ENCODE data around the gene OR8G1.
"Not testable (repeated sequence)": the region's sequence is repeated elsewhere in the genome, so short reads cannot be mapped to it uniquely, and the experiment has no call there.

The OR8G1 gene

DNA sequence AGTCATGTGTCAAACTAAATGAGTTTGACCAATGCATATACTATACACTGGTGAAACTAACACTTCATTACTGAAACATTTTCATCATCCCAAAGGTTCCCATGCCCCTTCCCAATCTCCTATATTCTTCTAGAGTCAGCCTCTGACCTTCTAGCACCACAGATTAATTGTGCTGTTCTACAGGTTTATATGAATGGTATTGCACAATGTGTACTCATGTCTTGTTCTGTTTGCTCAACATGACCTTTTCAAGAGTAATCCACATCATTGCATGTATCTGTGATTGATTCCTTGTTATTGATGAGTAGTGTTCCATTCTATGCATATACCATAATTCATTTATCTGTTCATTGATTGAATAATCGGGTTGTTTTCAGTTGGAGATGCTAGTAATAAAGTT is 7.5 kb upstream of the OR8G1 start:
- no peak for ATAC-seq (ENCODE audit: low read depth)
- no peaks in the 10 kb centered on the region for H3K4me1 ChIP-seq (ENCODE audit: insufficient read depth, poor library complexity, severe bottlenecking)
- no peak overlapping the region for H3K4me3 ChIP-seq (ENCODE audit: severe bottlenecking)
- H3K27me3 ChIP-seq (ENCODE audit: insufficient read depth, poor library complexity, severe bottlenecking), result no peaks in the 10 kb centered on the region
- DNase-seq (ENCODE audit: low spot score), result no peak
- no peaks in the 10 kb centered on the region for H3K36me3 ChIP-seq (ENCODE audit: low read depth)
- no peaks in the 10 kb centered on the region for H3K9me3 ChIP-seq (ENCODE audit: severe bottlenecking)
- TF ChIP-seq, protein P1, sequence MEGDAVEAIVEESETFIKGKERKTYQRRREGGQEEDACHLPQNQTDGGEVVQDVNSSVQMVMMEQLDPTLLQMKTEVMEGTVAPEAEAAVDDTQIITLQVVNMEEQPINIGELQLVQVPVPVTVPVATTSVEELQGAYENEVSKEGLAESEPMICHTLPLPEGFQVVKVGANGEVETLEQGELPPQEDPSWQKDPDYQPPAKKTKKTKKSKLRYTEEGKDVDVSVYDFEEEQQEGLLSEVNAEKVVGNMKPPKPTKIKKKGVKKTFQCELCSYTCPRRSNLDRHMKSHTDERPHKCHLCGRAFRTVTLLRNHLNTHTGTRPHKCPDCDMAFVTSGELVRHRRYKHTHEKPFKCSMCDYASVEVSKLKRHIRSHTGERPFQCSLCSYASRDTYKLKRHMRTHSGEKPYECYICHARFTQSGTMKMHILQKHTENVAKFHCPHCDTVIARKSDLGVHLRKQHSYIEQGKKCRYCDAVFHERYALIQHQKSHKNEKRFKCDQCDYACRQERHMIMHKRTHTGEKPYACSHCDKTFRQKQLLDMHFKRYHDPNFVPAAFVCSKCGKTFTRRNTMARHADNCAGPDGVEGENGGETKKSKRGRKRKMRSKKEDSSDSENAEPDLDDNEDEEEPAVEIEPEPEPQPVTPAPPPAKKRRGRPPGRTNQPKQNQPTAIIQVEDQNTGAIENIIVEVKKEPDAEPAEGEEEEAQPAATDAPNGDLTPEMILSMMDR (IDR thresholded peaks at IDR 0.05; ENCODE audit: poor library complexity, severe bottlenecking), result no peak
- H3K27ac ChIP-seq (ENCODE audit: poor library complexity, severe bottlenecking), result no peak overlapping the region

DNA sequence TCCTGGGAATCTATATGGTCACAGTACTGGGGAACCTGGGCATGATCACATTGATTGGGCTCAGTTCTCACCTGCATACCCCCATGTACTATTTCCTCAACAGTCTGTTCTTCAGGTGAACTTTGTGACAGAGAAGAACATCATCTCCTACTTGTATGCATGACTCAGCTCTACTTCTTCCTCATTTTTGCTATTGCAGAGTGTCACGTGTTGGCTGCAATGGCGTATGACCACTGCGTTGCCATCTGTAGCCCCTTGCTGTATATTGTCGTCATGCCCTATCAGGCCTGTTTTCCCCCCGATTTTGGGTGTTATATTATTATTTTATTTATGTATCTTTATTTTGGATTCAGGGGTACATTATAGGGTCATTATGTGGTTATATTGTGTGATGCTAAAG is 2.4 kb upstream of the OR8G1 start:
- TF ChIP-seq, protein P1 (IDR thresholded peaks at IDR 0.05; ENCODE audit: poor library complexity, severe bottlenecking), result no peak
- Histone ChIP-seq H3K27ac (ENCODE audit: poor library complexity, severe bottlenecking) (no peak overlapping the region), H3K36me3 (ENCODE audit: low read depth) (no peaks in the 10 kb centered on the region), H3K4me1 (ENCODE audit: insufficient read depth, poor library complexity, severe bottlenecking) (no peaks in the 10 kb centered on the region), H3K4me3 (ENCODE audit: severe bottlenecking) (no peak overlapping the region), H3K27me3 (ENCODE audit: insufficient read depth, poor library complexity, severe bottlenecking) (peaks cover 9% of the 10 kb centered on the region), H3K9me3 (ENCODE audit: severe bottlenecking) (no peaks in the 10 kb centered on the region)
- ATAC-seq (ENCODE audit: low read depth) (no peak), DNase-seq (ENCODE audit: low spot score) (no peak)

DNA sequence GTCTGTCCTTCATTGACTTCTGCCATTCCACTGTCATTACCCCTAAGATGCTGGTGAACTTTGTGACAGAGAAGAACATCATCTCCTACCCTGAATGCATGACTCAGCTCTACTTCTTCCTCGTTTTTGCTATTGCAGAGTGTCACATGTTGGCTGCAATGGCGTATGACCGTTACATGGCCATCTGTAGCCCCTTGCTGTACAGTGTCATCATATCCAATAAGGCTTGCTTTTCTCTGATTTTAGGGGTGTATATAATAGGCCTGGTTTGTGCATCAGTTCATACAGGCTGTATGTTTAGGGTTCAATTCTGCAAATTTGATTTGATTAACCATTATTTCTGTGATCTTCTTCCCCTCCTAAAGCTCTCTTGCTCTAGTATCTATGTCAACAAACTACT is 9.0 kb downstream of the OR8G1 start:
- ATAC-seq (ENCODE audit: low read depth); H3K27ac ChIP-seq (ENCODE audit: poor library complexity, severe bottlenecking); H3K4me1 ChIP-seq (ENCODE audit: insufficient read depth, poor library complexity, severe bottlenecking): not testable (repeated sequence)

DNA sequence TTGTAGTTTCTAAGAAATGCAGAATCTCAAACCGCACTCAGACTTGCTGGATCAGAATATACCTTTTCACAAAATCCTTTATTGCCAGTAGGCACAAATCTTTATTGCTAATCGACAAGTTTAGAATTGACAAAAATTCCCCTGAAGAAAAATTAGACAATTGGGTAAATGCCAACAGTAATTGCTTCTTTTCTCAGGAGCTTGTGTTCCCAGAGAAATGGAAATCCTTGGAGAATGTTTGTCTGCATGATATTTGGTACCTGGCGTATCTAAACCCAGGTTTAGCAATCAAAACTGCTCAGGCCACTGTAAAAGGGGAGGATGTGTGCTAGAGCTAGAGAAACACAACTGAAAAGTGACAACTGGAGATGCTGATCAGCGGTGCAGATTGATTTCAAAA is 15.2 kb downstream of the OR8G1 start, which contains the start of gene OR8G5:
OR8G5 (plus strand) TSS at position 301 of the 400 bp plus-strand sequence. CDS start 8,556 bp downstream, outside the sequence.
- Histone ChIP-seq H3K9me3 (ENCODE audit: severe bottlenecking) (no peaks in the 10 kb centered on the region), H3K4me3 (ENCODE audit: severe bottlenecking) (no peak within 1 kb of the TSS), H3K27ac (ENCODE audit: poor library complexity, severe bottlenecking) (no peak within 1 kb of the TSS), H3K27me3 (ENCODE audit: insufficient read depth, poor library complexity, severe bottlenecking) (peaks cover 15% of the 10 kb centered on the region), H3K4me1 (ENCODE audit: insufficient read depth, poor library complexity, severe bottlenecking) (no peaks in the 10 kb centered on the region), H3K36me3 (ENCODE audit: low read depth) (no peaks in the 10 kb centered on the region)
- TF ChIP-seq, protein P1 (IDR thresholded peaks at IDR 0.05; ENCODE audit: poor library complexity, severe bottlenecking), result no peak
- no peak for ATAC-seq (ENCODE audit: low read depth)
- no peak for DNase-seq (ENCODE audit: low spot score)

More for the DNA sequence above, 9.0 kb downstream of the OR8G1 start:
- not testable (repeated sequence) for H3K4me3 ChIP-seq (ENCODE audit: severe bottlenecking); H3K9me3 ChIP-seq (ENCODE audit: severe bottlenecking); H3K36me3 ChIP-seq (ENCODE audit: low read depth); DNase-seq (ENCODE audit: low spot score)
- peaks cover 10% of the 10 kb centered on the region for H3K27me3 ChIP-seq (ENCODE audit: insufficient read depth, poor library complexity, severe bottlenecking)

DNA sequence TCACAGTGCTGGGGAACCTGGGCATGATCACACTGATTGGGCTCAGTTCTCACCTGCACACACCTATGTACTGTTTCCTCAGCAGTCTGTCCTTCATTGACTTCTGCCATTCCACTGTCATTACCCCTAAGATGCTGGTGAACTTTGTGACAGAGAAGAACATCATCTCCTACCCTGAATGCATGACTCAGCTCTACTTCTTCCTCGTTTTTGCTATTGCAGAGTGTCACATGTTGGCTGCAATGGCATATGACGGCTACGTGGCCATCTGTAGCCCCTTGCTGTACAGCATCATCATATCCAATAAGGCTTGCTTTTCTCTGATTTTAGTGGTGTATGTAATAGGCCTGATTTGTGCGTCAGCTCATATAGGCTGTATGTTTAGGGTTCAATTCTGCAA is 24.1 kb downstream of the OR8G1 start:
- H3K4me3 ChIP-seq (ENCODE audit: severe bottlenecking); H3K36me3 ChIP-seq (ENCODE audit: low read depth); ATAC-seq (ENCODE audit: low read depth); H3K27ac ChIP-seq (ENCODE audit: poor library complexity, severe bottlenecking); DNase-seq (ENCODE audit: low spot score); H3K9me3 ChIP-seq (ENCODE audit: severe bottlenecking); H3K4me1 ChIP-seq (ENCODE audit: insufficient read depth, poor library complexity, severe bottlenecking): not testable (repeated sequence)
- peaks cover 14% of the 10 kb centered on the region for H3K27me3 ChIP-seq (ENCODE audit: insufficient read depth, poor library complexity, severe bottlenecking)

DNA sequence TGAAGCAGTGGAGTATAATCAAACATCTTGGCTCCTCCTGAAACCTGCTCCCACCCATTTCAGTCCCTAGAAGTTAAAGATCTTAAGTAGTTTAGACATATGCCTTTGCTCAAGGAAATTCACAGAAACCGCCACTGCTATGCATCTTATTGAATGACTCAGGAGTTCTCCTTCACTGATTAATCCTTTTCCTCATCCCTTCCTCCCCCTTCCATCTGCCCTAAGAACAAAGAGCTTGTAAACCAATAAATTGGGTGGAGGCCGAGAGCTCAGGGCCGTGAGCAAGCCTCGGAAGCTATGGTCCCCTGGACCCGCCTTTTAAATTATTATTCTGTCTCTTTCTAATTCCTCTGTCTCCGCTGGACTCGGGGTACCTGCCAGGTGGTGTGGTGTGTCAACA is 30.0 kb downstream of the OR8G1 start:
- H3K4me1 ChIP-seq (ENCODE audit: insufficient read depth, poor library complexity, severe bottlenecking); DNase-seq (ENCODE audit: low spot score); H3K4me3 ChIP-seq (ENCODE audit: severe bottlenecking); H3K27me3 ChIP-seq (ENCODE audit: insufficient read depth, poor library complexity, severe bottlenecking); H3K36me3 ChIP-seq (ENCODE audit: low read depth); H3K9me3 ChIP-seq (ENCODE audit: severe bottlenecking); H3K27ac ChIP-seq (ENCODE audit: poor library complexity, severe bottlenecking); ATAC-seq (ENCODE audit: low read depth): not testable (repeated sequence)
